HCT116 (cell line): ENCODE measurements around the gene DDX56. TPM values are rescaled to one million over a fixed set of nuclear protein-coding genes. Genes with fewer than 3 reads are reported as not detected.

Experiments used
- ATAC-seq: fragments of 200-7000 bp; cut with Tn5 transposase; 2 replicates; pipeline ENCODE4 v1.9.1; 2020; ENCODE audit warnings: mild to moderate bottlenecking, moderate library complexity
- BruUV-seq: library from RNA; stranded (reverse); fragments of 400-500 nt; replicated peaks from 2 replicates; lab custom pipeline; 2021; lab: Mats Ljungman, UMichigan
- CTCF ChIA-PET: fragments of 300-600 bp; sonication (Branson Sonifier 250); formaldehyde crosslinking; loops from one replicate; lab custom pipeline; 2021; ENCODE audit warnings: antibody characterized with exemption; lab: Charles Lee
- POLR2A ChIA-PET: fragments of 300-600, 350-600 bp; sonication (Branson Sonifier 250); formaldehyde crosslinking; loops from one replicate; lab custom pipeline; 2021; ENCODE audit warnings: antibody characterized with exemption; lab: Charles Lee
- RAD21 ChIA-PET, 2 experiments: fragments of 300-600 bp; sonication (Branson Sonifier 250); formaldehyde crosslinking; loops; one replicate each; lab custom pipeline; 2023; ENCODE audit warnings: low total read pairs in 2 of 2; ENCODE audit not compliant: uncharacterized antibody in 2 of 2, unreplicated experiment in 2 of 2, low non-redundant PET in 1 of 2; lab: Charles Lee
- DNase-seq: peaks from one replicate; pipeline ENCODE4 v3.0.0-alpha.2; 2010; ENCODE audit warnings: low read depth, low spot score
- H2AFZ ChIP-seq: fragments of 200-600 bp; shearing (Covaris generic), sonication (generic); 2 replicates; pipeline ENCODE4 v1.6.1; 2017; ENCODE audit warnings: low read depth, mixed run types, mixed read lengths, antibody characterized with exemption, low read length; ENCODE audit not compliant: poor library complexity, severe bottlenecking
- H3K27ac ChIP-seq: 2 replicates; pipeline ENCODE4 v1.5.1; 2012; ENCODE audit warnings: low read depth, low read length
- H3K27me3 ChIP-seq: fragments of 200-600 bp; sonication (generic); 2 replicates; pipeline ENCODE4 v1.6.1; 2016; ENCODE audit warnings: mixed run types, low read length, mixed read lengths; ENCODE audit not compliant: insufficient read depth
- H3K36me3 ChIP-seq, 2 experiments: fragments of 200-500 bp in 1 of 2; fragments of 200-600 bp in 1 of 2; sonication (Bioruptor generic) in 1 of 2; sonication (generic) in 1 of 2; 2 replicates each; pipeline versions ENCODE4 v1.5.1 to v1.6.1; 2014 to 2016; ENCODE audit warnings: low read length in 2 of 2, inconsistent platforms in 1 of 2, mixed read lengths in 1 of 2, mixed run types in 1 of 2; ENCODE audit not compliant: insufficient read depth in 2 of 2, control insufficient read depth in 1 of 2
- H3K4me1 ChIP-seq, 2 experiments: fragments of 200-600 bp in 1 of 2; sonication (generic) in 1 of 2; 2 replicates each; pipeline versions ENCODE4 v1.5.1 to v1.6.1; 2012 to 2017; ENCODE audit warnings: low read length in 2 of 2, inconsistent platforms in 1 of 2, mild to moderate bottlenecking in 1 of 2, mixed read lengths in 1 of 2, mixed run types in 1 of 2, moderate library complexity in 1 of 2; ENCODE audit not compliant: insufficient read depth in 2 of 2, control insufficient read depth in 1 of 2
- H3K4me2 ChIP-seq: fragments of 200-600 bp; sonication (generic); 2 replicates; pipeline ENCODE4 v1.6.1; 2017; ENCODE audit warnings: mixed run types, low read length, mixed read lengths
- H3K4me3 ChIP-seq, 2 experiments: fragments of 200-600 bp in 1 of 2; sonication (generic) in 1 of 2; replicated peaks in 1 of 2; 2 replicates each; pipeline ENCODE4 v1.5.1; 2011 to 2016; ENCODE audit warnings: low read length in 2 of 2, control low read depth in 1 of 2, low read depth in 1 of 2, mild to moderate bottlenecking in 1 of 2, mixed read lengths in 1 of 2, mixed run types in 1 of 2
- H3K79me2 ChIP-seq: fragments of 200-600 bp; sonication (generic); 2 replicates; pipeline ENCODE4 v1.6.1; 2017; ENCODE audit warnings: mild to moderate bottlenecking, mixed run types, low read length, moderate library complexity, mixed read lengths; ENCODE audit not compliant: insufficient read depth
- H3K9ac ChIP-seq: fragments of 200-600 bp; sonication (generic); 2 replicates; pipeline ENCODE4 v1.6.1; 2016; ENCODE audit warnings: low read length, mixed read lengths
- H3K9me2 ChIP-seq: fragments of 200-600 bp; sonication (generic), shearing (Covaris generic); 2 replicates; pipeline ENCODE4 v1.6.1; 2017; ENCODE audit warnings: mixed run types, mild to moderate bottlenecking, moderate library complexity; ENCODE audit not compliant: insufficient read depth
- H3K9me3 ChIP-seq, 2 experiments: fragments of 200-500 bp in 1 of 2; fragments of 200-600 bp in 1 of 2; sonication (Bioruptor generic) in 1 of 2; sonication (generic) in 1 of 2; 2 replicates each; pipeline ENCODE4 v1.6.1; 2014 to 2017; ENCODE audit warnings: low read length in 2 of 2, mixed read lengths in 2 of 2, inconsistent platforms in 1 of 2, low read depth in 1 of 2, mild to moderate bottlenecking in 1 of 2, mixed run types in 1 of 2, moderate library complexity in 1 of 2; ENCODE audit not compliant: control insufficient read depth in 1 of 2, insufficient read depth in 1 of 2
- H4K20me1 ChIP-seq: fragments of 200-600 bp; sonication (generic), shearing (Covaris generic); 2 replicates; pipeline ENCODE4 v1.6.1; 2017; ENCODE audit warnings: mixed run types, mild to moderate bottlenecking, moderate library complexity; ENCODE audit not compliant: insufficient read depth
- CBX3 ChIP-seq: IDR thresholded peaks from 2 replicates; pipeline ENCODE4 v1.6.1; 2012; ENCODE audit warnings: low read depth
- EGR1 ChIP-seq: IDR thresholded peaks from 2 replicates; pipeline ENCODE4 v1.6.1; 2012; ENCODE audit warnings: low read depth
- EZH2 ChIP-seq: fragments of 200-600 bp; sonication (generic); IDR thresholded peaks from 2 replicates; pipeline ENCODE4 v1.6.1; 2017; ENCODE audit warnings: antibody characterized with exemption, mixed run types
- EZH2phosphoT487 ChIP-seq: fragments of 200-600 bp; IDR thresholded peaks from 2 replicates; pipeline ENCODE4 v1.6.1; 2018; ENCODE audit warnings: antibody characterized with exemption, borderline replicate concordance
- FOSL1 ChIP-seq: IDR thresholded peaks from 2 replicates; pipeline ENCODE4 v1.6.1; 2012; ENCODE audit warnings: low read depth
- JUND ChIP-seq: IDR thresholded peaks from 2 replicates; pipeline ENCODE4 v1.6.1; 2012
- MAX ChIP-seq: IDR thresholded peaks from 2 replicates; pipeline ENCODE4 v1.6.1; 2012
- POLR2A ChIP-seq: IDR thresholded peaks from 2 replicates; pipeline ENCODE4 v1.7.0; 2011; ENCODE audit warnings: borderline replicate concordance; ENCODE audit not compliant: insufficient read depth, insufficient read length; ENCODE audit errors: extremely low read depth
- POLR2AphosphoS5 ChIP-seq: IDR thresholded peaks from 2 replicates; pipeline ENCODE4 v1.6.1; 2011; ENCODE audit warnings: mild to moderate bottlenecking, low read depth, low read length, moderate library complexity
- RAD21 ChIP-seq: IDR thresholded peaks from 2 replicates; pipeline ENCODE4 v1.6.1; 2012; ENCODE audit warnings: low read depth, mild to moderate bottlenecking
- REST ChIP-seq: IDR thresholded peaks from 2 replicates; pipeline ENCODE4 v1.6.1; 2012; ENCODE audit warnings: low read depth
- SIN3A ChIP-seq: IDR thresholded peaks from 2 replicates; pipeline ENCODE4 v1.6.1; 2012; ENCODE audit warnings: low read depth
- SRF ChIP-seq: IDR thresholded peaks from 2 replicates; pipeline ENCODE4 v1.6.1; 2012; ENCODE audit warnings: low read depth
- TCF7L2 ChIP-seq: IDR thresholded peaks from 2 replicates; pipeline ENCODE4 v1.7.0; 2011; ENCODE audit warnings: borderline replicate concordance, inconsistent platforms; ENCODE audit not compliant: insufficient read depth, insufficient read length; ENCODE audit errors: extremely low read depth
- YY1 ChIP-seq: IDR thresholded peaks from 2 replicates; pipeline ENCODE4 v1.6.1; 2011; ENCODE audit warnings: low read length, low read depth, moderate library complexity, mild to moderate bottlenecking; ENCODE audit not compliant: insufficient replicate concordance; ENCODE audit errors: extremely low read depth
- ZBTB33 ChIP-seq: IDR thresholded peaks from 2 replicates; pipeline ENCODE4 v1.6.1; 2011; ENCODE audit warnings: mild to moderate bottlenecking, low read length, moderate library complexity; ENCODE audit not compliant: insufficient replicate concordance; ENCODE audit errors: extremely low read depth
- ZFX ChIP-seq: fragments of 450-650 bp; IDR thresholded peaks from 2 replicates; pipeline ENCODE4 v1.6.1; 2017
- intact Hi-C: fragments of 100-400 bp; cut with micrococcal nuclease; formaldehyde crosslinking; loops from 2 replicates; pipeline ENCODE4 v1.10.0; 2022
- total RNA-seq: library from RNA; stranded (reverse); gene quantifications from one replicate; pipeline ENCODE4 v1.2.1, GENCODE V29; 2021; ENCODE audit not compliant: unreplicated experiment
- TF ChIP-seq, protein P1 (sequence below), 3 experiments: fragments of 200-600 bp in 1 of 3; sonication (generic) in 1 of 3; IDR thresholded peaks in 2 of 3; conservative IDR thresholded peaks in 1 of 3; 2 replicates each; pipeline ENCODE4 v1.5.1; 2012 to 2017; ENCODE audit warnings: low read depth in 2 of 3, low read length in 2 of 3, antibody characterized with exemption in 1 of 3, borderline replicate concordance in 1 of 3, control low read depth in 1 of 3, mild to moderate bottlenecking in 1 of 3, mixed read lengths in 1 of 3, mixed run types in 1 of 3, moderate library complexity in 1 of 3; ENCODE audit not compliant: insufficient read depth in 1 of 3

The DDX56 gene
- total RNA-seq, 1 experiment from 2014 or later = 119 TPM

DNA sequence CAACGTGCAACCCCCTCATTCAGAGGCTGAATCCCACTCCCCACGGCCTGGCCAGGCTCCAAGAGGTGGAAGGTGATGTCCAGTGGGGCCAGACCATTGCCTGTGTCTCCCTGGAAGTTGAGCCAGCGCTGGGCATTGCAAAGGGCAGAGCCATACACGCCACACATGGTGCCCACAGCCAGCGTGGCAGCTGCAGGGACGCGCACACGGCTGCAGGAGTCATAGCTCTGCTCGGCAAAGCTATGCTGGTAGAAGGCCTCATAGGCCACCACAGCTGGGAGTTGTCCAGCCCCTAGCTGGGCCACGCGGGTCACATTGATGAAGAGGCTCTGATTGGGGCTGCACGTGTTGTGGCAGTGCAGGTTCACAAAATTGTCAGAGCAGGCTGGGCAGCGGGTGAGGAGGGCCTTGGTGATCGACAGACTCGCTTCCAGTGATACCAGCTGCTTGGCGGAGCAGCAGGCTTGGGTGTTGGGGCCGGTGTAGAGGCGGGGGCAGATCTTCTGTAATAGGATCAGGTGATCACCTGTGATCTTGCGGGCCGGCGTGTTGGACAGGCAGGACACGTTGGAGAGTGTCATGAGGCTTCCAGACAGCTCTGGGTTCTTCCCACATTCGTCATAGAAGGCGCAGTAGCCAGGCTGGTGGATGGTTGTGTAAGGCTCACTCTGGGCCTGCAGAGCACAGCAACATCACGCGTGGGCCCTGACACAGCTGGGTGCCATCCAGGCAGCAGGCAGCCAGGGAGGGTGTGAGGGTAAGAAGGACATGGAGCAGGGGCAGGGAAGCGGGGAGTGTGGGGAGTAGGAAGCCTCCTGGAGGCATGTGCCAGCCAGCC is 33.8 kb downstream of the DDX56 start:
- BruUV-seq = no TSS peak
- ChIA-PET CTCF (no interaction called here), POLR2A (no interaction called here), RAD21 (no interaction called here)
- no peak overlapping the region for H2AFZ ChIP-seq
- intact Hi-C loops = no loop called here
- no peak overlapping the region for H3K27ac ChIP-seq
- H3K27me3 ChIP-seq = no peaks in the 10 kb centered on the region
- no peak overlapping the region for H3K4me3 ChIP-seq
- no peaks in the 10 kb centered on the region for H4K20me1 ChIP-seq
- TF ChIP-seq POLR2AphosphoS5 (no peak), CBX3 (no peak), ZBTB33 (no peak), FOSL1 (no peak), SRF (no peak), REST (no peak), MAX (no peak), JUND (no peak), RAD21 (no peak), TCF7L2 (no peak), POLR2A (no peak), YY1 (no peak), EGR1 (no peak), ZFX (no peak), SIN3A (no peak), EZH2phosphoT487 (no peak), EZH2 (no peak)
- TF ChIP-seq, protein P1, sequence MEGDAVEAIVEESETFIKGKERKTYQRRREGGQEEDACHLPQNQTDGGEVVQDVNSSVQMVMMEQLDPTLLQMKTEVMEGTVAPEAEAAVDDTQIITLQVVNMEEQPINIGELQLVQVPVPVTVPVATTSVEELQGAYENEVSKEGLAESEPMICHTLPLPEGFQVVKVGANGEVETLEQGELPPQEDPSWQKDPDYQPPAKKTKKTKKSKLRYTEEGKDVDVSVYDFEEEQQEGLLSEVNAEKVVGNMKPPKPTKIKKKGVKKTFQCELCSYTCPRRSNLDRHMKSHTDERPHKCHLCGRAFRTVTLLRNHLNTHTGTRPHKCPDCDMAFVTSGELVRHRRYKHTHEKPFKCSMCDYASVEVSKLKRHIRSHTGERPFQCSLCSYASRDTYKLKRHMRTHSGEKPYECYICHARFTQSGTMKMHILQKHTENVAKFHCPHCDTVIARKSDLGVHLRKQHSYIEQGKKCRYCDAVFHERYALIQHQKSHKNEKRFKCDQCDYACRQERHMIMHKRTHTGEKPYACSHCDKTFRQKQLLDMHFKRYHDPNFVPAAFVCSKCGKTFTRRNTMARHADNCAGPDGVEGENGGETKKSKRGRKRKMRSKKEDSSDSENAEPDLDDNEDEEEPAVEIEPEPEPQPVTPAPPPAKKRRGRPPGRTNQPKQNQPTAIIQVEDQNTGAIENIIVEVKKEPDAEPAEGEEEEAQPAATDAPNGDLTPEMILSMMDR (IDR thresholded peaks at IDR 0.05 in 2 of 3, conservative IDR thresholded peaks at IDR 0.05 in 1 of 3; ENCODE audit: borderline replicate concordance in 1 of 3, insufficient read depth in 1 of 3, low read depth in 2 of 3, low read length in 2 of 3) = no peak
- no peak overlapping the region for H3K9ac ChIP-seq
- H3K9me2 ChIP-seq = no peaks in the 10 kb centered on the region
- no peaks in the 10 kb centered on the region for H3K9me3 ChIP-seq
- DNase-seq = no peak
- H3K36me3 ChIP-seq = no peaks in the 10 kb centered on the region
- H3K79me2 ChIP-seq = no peaks in the 10 kb centered on the region
- no peak for ATAC-seq
- H3K4me2 ChIP-seq = no peak overlapping the region
- peaks cover 11% of the 10 kb centered on the region in 2 experiments for H3K4me1 ChIP-seq
